GM18520 (cell line): ENCODE results near the gene JUND.

Experiments
- ATAC-seq: cut with Tn5 transposase; IDR thresholded peaks from one replicate; pipeline ENCODE4 v1.9.1; 2021; ENCODE audit not compliant: unreplicated experiment

Gene JUND

GRCh38 chr19:18291019-18291524 is 9.7 kb upstream of the JUND start:
- no peak for ATAC-seq

GRCh38 chr19:18290302-18291018 is 9.0 kb upstream of the JUND start:
- peak; percentile 48 for ATAC-seq

- ATAC-seq = no peak
Observed at GRCh38 chr19:18289471-18290301, 8.3 kb upstream of the JUND start.

GRCh38 chr19:18287836-18288772 is 6.7 kb upstream of the JUND start:
- no peak for ATAC-seq

- ATAC-seq = no peak
Observed at GRCh38 chr19:18286973-18287635, 5.7 kb upstream of the JUND start.

GRCh38 chr19:18284712-18285360 is 3.4 kb upstream of the JUND start:
- no peak for ATAC-seq

GRCh38 chr19:18283338-18283737 is 1.9 kb upstream of the JUND start:
- ATAC-seq = no peak

- no peak for ATAC-seq
Observed at GRCh38 chr19:18282788-18283141, 1.3 kb upstream of the JUND start.

- ATAC-seq = no peak
Observed at GRCh38 chr19:18282021-18282787, 782 bp upstream of the JUND start.

- ATAC-seq = peak; percentile 10
Observed at GRCh38 chr19:18280247-18281081, 958 bp downstream of the JUND start.

GRCh38 chr19:18279516-18280246 is 1.7 kb downstream of the JUND start:
- no peak for ATAC-seq

GRCh38 chr19:18279266-18279515 is 2.2 kb downstream of the JUND start:
- no peak for ATAC-seq

- ATAC-seq = no peak
Observed at GRCh38 chr19:18278521-18279265, 2.7 kb downstream of the JUND start.

- no peak for ATAC-seq
Observed at GRCh38 chr19:18274781-18275356, 6.6 kb downstream of the JUND start.

GRCh38 chr19:18274219-18274780 is 7.1 kb downstream of the JUND start, which contains the start of gene IQCN:
TSS of gene IQCN (minus strand) at chr19:18274452. CDS start at chr19:18269478, 4,974 bp downstream.
- no peak for ATAC-seq

- ATAC-seq = no peak
Observed at GRCh38 chr19:18273561-18274218, 7.7 kb downstream of the JUND start.
